OCI-LY3 (cell line): Measurements from ENCODE around the gene ZNF550.

Experiments
- EZH2phosphoT487 ChIP-seq: fragments of 200-600 bp; shearing (Covaris generic); IDR thresholded peaks from 2 replicates; pipeline ENCODE4 v1.6.1; 2018; ENCODE audit warnings: antibody characterized with exemption, mixed run types, low read depth
- TF ChIP-seq, protein P1 (sequence below): fragments of 200-600, 300-600 bp; sonication (generic); IDR thresholded peaks from 2 replicates; pipeline ENCODE4 v1.5.1; 2014; ENCODE audit warnings: antibody characterized with exemption, low read length, low read depth

DNA sequence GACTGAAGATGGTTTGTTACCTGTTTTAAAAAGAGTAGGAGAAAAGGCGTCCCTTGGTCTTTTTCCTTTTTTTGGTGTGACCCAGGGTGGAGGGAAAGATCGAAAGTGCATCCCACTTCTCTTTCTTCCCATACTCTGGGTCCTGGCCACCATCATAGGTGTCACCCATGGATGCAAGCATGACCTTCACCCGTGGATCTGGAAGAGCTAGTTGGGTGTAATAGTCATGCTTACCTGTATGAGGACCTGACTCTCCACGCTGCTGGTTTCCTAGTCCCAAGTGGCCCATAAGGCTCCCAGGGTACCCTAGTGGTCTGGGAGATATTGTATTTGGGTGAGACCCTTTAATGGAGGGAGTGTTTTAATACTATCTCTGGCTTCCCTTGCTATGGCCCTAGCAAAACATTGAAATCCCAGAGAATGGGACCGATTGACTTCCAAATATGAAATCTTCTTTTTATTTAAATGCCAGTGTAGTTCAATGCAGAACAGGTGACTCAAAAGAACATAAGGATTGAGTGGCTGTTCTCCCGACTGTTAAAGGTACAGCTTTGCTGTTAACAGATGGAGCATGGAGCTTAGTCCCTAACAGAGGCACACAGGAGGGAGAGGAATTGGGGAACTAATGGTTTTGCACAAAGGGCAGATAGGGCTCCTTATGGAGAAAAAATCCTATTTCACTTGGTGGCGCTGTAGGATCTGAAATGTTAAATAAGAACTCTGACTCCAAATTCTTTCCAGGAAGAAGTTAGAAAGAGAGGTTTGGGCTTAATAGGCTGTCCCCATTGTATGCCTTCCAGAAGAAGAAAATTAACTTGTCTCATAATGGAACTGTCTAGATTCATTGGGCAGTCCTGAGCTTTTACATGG is 7.0 kb upstream of the ZNF550 start:
- TF ChIP-seq, protein P1, sequence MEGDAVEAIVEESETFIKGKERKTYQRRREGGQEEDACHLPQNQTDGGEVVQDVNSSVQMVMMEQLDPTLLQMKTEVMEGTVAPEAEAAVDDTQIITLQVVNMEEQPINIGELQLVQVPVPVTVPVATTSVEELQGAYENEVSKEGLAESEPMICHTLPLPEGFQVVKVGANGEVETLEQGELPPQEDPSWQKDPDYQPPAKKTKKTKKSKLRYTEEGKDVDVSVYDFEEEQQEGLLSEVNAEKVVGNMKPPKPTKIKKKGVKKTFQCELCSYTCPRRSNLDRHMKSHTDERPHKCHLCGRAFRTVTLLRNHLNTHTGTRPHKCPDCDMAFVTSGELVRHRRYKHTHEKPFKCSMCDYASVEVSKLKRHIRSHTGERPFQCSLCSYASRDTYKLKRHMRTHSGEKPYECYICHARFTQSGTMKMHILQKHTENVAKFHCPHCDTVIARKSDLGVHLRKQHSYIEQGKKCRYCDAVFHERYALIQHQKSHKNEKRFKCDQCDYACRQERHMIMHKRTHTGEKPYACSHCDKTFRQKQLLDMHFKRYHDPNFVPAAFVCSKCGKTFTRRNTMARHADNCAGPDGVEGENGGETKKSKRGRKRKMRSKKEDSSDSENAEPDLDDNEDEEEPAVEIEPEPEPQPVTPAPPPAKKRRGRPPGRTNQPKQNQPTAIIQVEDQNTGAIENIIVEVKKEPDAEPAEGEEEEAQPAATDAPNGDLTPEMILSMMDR = no peak
- TF ChIP-seq EZH2phosphoT487 = no peak
